Caco-2 (cell line): ENCODE measurements around the gene TPM1. TPM values are rescaled to one million over a fixed set of nuclear protein-coding genes. Genes with fewer than 3 reads are reported as not detected.

ENCODE experiments used
- BruUV-seq: library from RNA; stranded (reverse); fragments of 400-500 nt; replicated peaks from 2 replicates; lab custom pipeline; 2021; lab: Mats Ljungman, UMichigan
- CTCF ChIA-PET: fragments of 300-600 bp; sonication (Branson Sonifier 250); formaldehyde crosslinking; loops from one replicate; lab custom pipeline; 2022; ENCODE audit warnings: antibody characterized with exemption; lab: Charles Lee
- POLR2A ChIA-PET: fragments of 300-600 bp; sonication (Branson Sonifier 250); formaldehyde crosslinking; loops from one replicate; lab custom pipeline; 2022; ENCODE audit warnings: antibody characterized with exemption; lab: Charles Lee
- DNase-seq, 2 experiments: peaks; one replicate each; pipeline versions ENCODE4 v3.0.0 to v3.0.0-alpha.2; 2020 to 2022
- H3K27me3 ChIP-seq: replicated peaks from 2 replicates; pipeline ENCODE4 v1.6.0; 2011; ENCODE audit warnings: low read length; ENCODE audit not compliant: control insufficient read depth, insufficient read depth
- H3K36me3 ChIP-seq: 2 replicates; pipeline ENCODE4 v1.5.1; 2011; ENCODE audit warnings: low read length; ENCODE audit not compliant: control insufficient read depth, insufficient read depth
- H3K4me1 ChIP-seq: fragments of 250-450 bp; sonication (Bioruptor Pico); 2 replicates; pipeline ENCODE4 v1.5.1; 2020; ENCODE audit warnings: mild to moderate bottlenecking
- H3K4me3 ChIP-seq: 2 replicates; pipeline ENCODE4 v1.5.1; 2011; ENCODE audit warnings: low read depth, mild to moderate bottlenecking, control low read depth, low read length
- H3K9me3 ChIP-seq: fragments of 250-450 bp; sonication (Bioruptor Pico); 2 replicates; pipeline ENCODE4 v1.5.1; 2020; ENCODE audit warnings: mild to moderate bottlenecking, moderate library complexity
- H3K27ac Mint-ChIP-seq: one replicate; pipeline ENCODE4 v1.8.0; 2022; ENCODE audit warnings: mixed read lengths; ENCODE audit not compliant: unreplicated experiment
- H3K27me3 Mint-ChIP-seq: one replicate; pipeline ENCODE4 v1.8.0; 2022; ENCODE audit warnings: mixed read lengths; ENCODE audit not compliant: insufficient read depth, unreplicated experiment
- H3K36me3 Mint-ChIP-seq: one replicate; pipeline ENCODE4 v1.8.0; 2022; ENCODE audit warnings: mild to moderate bottlenecking, mixed read lengths; ENCODE audit not compliant: insufficient read depth, unreplicated experiment
- H3K4me1 Mint-ChIP-seq: one replicate; pipeline ENCODE4 v1.8.0; 2022; ENCODE audit warnings: low read depth, mixed read lengths; ENCODE audit not compliant: unreplicated experiment
- H3K4me3 Mint-ChIP-seq: one replicate; pipeline ENCODE4 v1.8.0; 2022; ENCODE audit warnings: mild to moderate bottlenecking, moderate library complexity, mixed read lengths; ENCODE audit not compliant: unreplicated experiment
- H3K9me3 Mint-ChIP-seq: one replicate; pipeline ENCODE4 v1.8.0; 2022; ENCODE audit warnings: mixed read lengths; ENCODE audit not compliant: unreplicated experiment
- CTCF ChIP-seq, 2 experiments: fragments of 200-600 bp in 1 of 2; IDR thresholded peaks; 1 replicate in 1 of 2; 2 replicates in 1 of 2; pipeline versions ENCODE4 v1.5.1 to v1.8.0; 2011 to 2022; ENCODE audit warnings: antibody characterized with exemption in 1 of 2, control low read depth in 1 of 2, inconsistent platforms in 1 of 2, low read depth in 1 of 2, low read length in 1 of 2, mild to moderate bottlenecking in 1 of 2, moderate library complexity in 1 of 2; ENCODE audit not compliant: insufficient read depth in 1 of 2, severe bottlenecking in 1 of 2, unreplicated experiment in 1 of 2
- intact Hi-C: fragments of 100-400 bp; cut with micrococcal nuclease; formaldehyde crosslinking; loops from one replicate; pipeline ENCODE4 v1.10.0; 2022; ENCODE audit not compliant: unreplicated experiment
- total RNA-seq: library from RNA; stranded (reverse); gene quantifications from 2 replicates; pipeline ENCODE4 v1.2.3, GENCODE V29; 2022

The TPM1 gene
- total RNA-seq, 1 experiment from 2014 or later, result 193 TPM

GRCh38 chr15:63000706-63001105, 41.8 kb upstream of the TPM1 start:
- no peaks in the 10 kb centered on the region for H3K9me3 ChIP-seq
- DNase-seq, result no peak
- Mint-ChIP-seq H3K36me3 (peaks cover 11% of the 10 kb centered on the region), H3K4me3 (no peak overlapping the region), H3K4me1 (peaks cover 36% of the 10 kb centered on the region), H3K9me3 (no peaks in the 10 kb centered on the region), H3K27me3 (no peaks in the 10 kb centered on the region), H3K27ac (peak overlapping the region; percentile 72)
- no peak for TF ChIP-seq CTCF (IDR thresholded peaks at IDR 0.05; ENCODE audit: insufficient read depth in 1 of 2, low read depth in 1 of 2, low read length in 1 of 2, severe bottlenecking in 1 of 2, unreplicated experiment in 1 of 2)
- no peaks in the 10 kb centered on the region for H3K36me3 ChIP-seq
- H3K27me3 ChIP-seq, result no peaks in the 10 kb centered on the region
- no TSS peak for BruUV-seq
- intact Hi-C loops, result no loop called here
- ChIA-PET POLR2A (no interaction called here), CTCF (no interaction called here)
- H3K4me1 ChIP-seq, result peaks cover 41% of the 10 kb centered on the region
- no peak overlapping the region for H3K4me3 ChIP-seq

GRCh38 chr15:63004211-63004610, 38.3 kb upstream of the TPM1 start:
- intact Hi-C loops, result no loop called here
- Mint-ChIP-seq H3K9me3 (no peaks in the 10 kb centered on the region), H3K27ac (no peak overlapping the region), H3K36me3 (peaks cover 11% of the 10 kb centered on the region), H3K27me3 (no peaks in the 10 kb centered on the region), H3K4me3 (no peak overlapping the region), H3K4me1 (peaks cover 12% of the 10 kb centered on the region)
- Histone ChIP-seq H3K4me3 (no peak overlapping the region), H3K4me1 (peaks cover 17% of the 10 kb centered on the region), H3K9me3 (no peaks in the 10 kb centered on the region), H3K27me3 (no peaks in the 10 kb centered on the region), H3K36me3 (no peaks in the 10 kb centered on the region)
- ChIA-PET POLR2A (no interaction called here), CTCF (no interaction called here)
- DNase-seq, result no peak
- no TSS peak for BruUV-seq
- no peak for TF ChIP-seq CTCF (IDR thresholded peaks at IDR 0.05; ENCODE audit: insufficient read depth in 1 of 2, low read depth in 1 of 2, low read length in 1 of 2, severe bottlenecking in 1 of 2, unreplicated experiment in 1 of 2)

GRCh38 chr15:63006032-63006878, 36.3 kb upstream of the TPM1 start:
- no peak for TF ChIP-seq CTCF (IDR thresholded peaks at IDR 0.05; ENCODE audit: insufficient read depth in 1 of 2, low read depth in 1 of 2, low read length in 1 of 2, severe bottlenecking in 1 of 2, unreplicated experiment in 1 of 2)
- Mint-ChIP-seq H3K27ac (no peak overlapping the region), H3K9me3 (peaks cover 1% of the 10 kb centered on the region), H3K27me3 (no peaks in the 10 kb centered on the region), H3K4me3 (no peak overlapping the region), H3K4me1 (no peaks in the 10 kb centered on the region), H3K36me3 (peaks cover 6% of the 10 kb centered on the region)
- no peak overlapping the region for H3K4me3 ChIP-seq
- H3K27me3 ChIP-seq, result no peaks in the 10 kb centered on the region
- POLR2A ChIA-PET, result no interaction called here
- no peaks in the 10 kb centered on the region for H3K9me3 ChIP-seq
- CTCF ChIA-PET, result no interaction called here
- no TSS peak for BruUV-seq
- no peaks in the 10 kb centered on the region for H3K4me1 ChIP-seq
- intact Hi-C loops, result no loop called here
- DNase-seq, result peak in 1 of 2 experiments; percentile 37
- H3K36me3 ChIP-seq, result no peaks in the 10 kb centered on the region
